Testis (tissue), 3 donors: ENCODE results near the gene CABP2. TPM values are rescaled to one million over a fixed set of nuclear protein-coding genes. Genes with fewer than 3 reads are reported as not detected.

Experiments used
- DNase-seq: peaks from one replicate; pipeline ENCODE4 v3.0.0-alpha.2; 2019
- H3K27ac ChIP-seq, 2 donors: fragments of 200-600 bp; sonication (generic); one replicate each; pipeline ENCODE4 v1.5.1; 2019
- H3K27me3 ChIP-seq: fragments of 200-600 bp; sonication (generic); one replicate; pipeline ENCODE4 v1.5.1; 2019
- H3K36me3 ChIP-seq: fragments of 200-600 bp; sonication (generic); one replicate; pipeline ENCODE4 v1.5.1; 2017; ENCODE audit warnings: low read depth; ENCODE audit errors: missing control alignments
- H3K4me1 ChIP-seq: fragments of 200-600 bp; sonication (generic); one replicate; pipeline ENCODE4 v1.5.1; 2019
- H3K4me3 ChIP-seq, 2 donors: fragments of 200-600 bp; sonication (generic); one replicate each; pipeline ENCODE4 v1.5.1; 2017 to 2019
- H3K9me3 ChIP-seq: fragments of 200-600 bp; sonication (generic); one replicate; pipeline ENCODE4 v1.5.1; 2017
- CTCF ChIP-seq, 3 experiments: fragments of 450-650 bp in 2 of 3; fragments of 200-600 bp in 1 of 3; sonication (generic) in 1 of 3; IDR thresholded peaks; one replicate each; pipeline ENCODE4 v1.5.1; 2016 to 2019; ENCODE audit warnings: antibody characterized with exemption in 3 of 3, mild to moderate bottlenecking in 2 of 3, moderate library complexity in 1 of 3
- POLR2A ChIP-seq: fragments of 450-650 bp; IDR thresholded peaks from one replicate; pipeline ENCODE4 v1.6.1; 2017; ENCODE audit warnings: antibody characterized with exemption, mild to moderate bottlenecking, moderate library complexity
- WGBS, 2 donors: methylation state at CpG; one replicate each; pipeline ENCODE4 v1.1.5; 2018; 5-methylcytosine and 5-hydroxymethylcytosine counted together
- intact Hi-C: fragments of 100-400 bp; cut with DNase I; formaldehyde crosslinking; loops from one replicate; pipeline ENCODE4 v1.15.1; 2023; ENCODE audit warnings: low total_unique reads
- polyA plus RNA-seq: library from polyadenylated mRNA; stranded (reverse); fragments of 350-450 nt; fragmentation: Illumina TruSeq; extraction: RNeasy Lipid Tissue Mini Kit (QIAGEN cat#74804); gene quantifications from one replicate; pipeline ENCODE4 v1.2.3, GENCODE V29; 2014; ENCODE audit warnings: low read depth, low replicate concordance; ENCODE audit not compliant: insufficient read depth
- total RNA-seq, 2 donors: library from RNA; depleted of rRNA; stranded (reverse); fragments of >200 nt; gene quantifications; one replicate each; pipeline ENCODE4 v1.2.3, GENCODE V29; 2016

Gene CABP2
- total and polyA plus RNA-seq, 3 donors from 2014 or later = not detected

- no peaks in the 10 kb centered on the region for H3K9me3 ChIP-seq
- H3K4me3 ChIP-seq = no peak overlapping the region
- TF ChIP-seq POLR2A (no peak), CTCF (IDR thresholded peaks at IDR 0.05) (no peak)
- H3K27ac ChIP-seq = no peak overlapping the region
- intact Hi-C loops = no loop called here
- WGBS, 2 donors = 54 to 64% methylated on average over 10 of the region's 10 CpGs
- DNase-seq = no peak
- peaks cover 5% of the 10 kb centered on the region for H3K4me1 ChIP-seq
- no peaks in the 10 kb centered on the region for H3K36me3 ChIP-seq
- no peaks in the 10 kb centered on the region for H3K27me3 ChIP-seq
These were observed 21.5 kb upstream of the CABP2 start for GRCh38 chr11:67544616-67545242.

- Histone ChIP-seq H3K27ac (no peak overlapping the region), H3K9me3 (no peaks in the 10 kb centered on the region), H3K4me1 (peaks cover 5% of the 10 kb centered on the region), H3K4me3 (no peak overlapping the region), H3K36me3 (no peaks in the 10 kb centered on the region), H3K27me3 (no peaks in the 10 kb centered on the region)
- intact Hi-C loops = no loop called here
- 57 to 64% methylated on average over 2 of the region's 2 CpGs for WGBS, 2 donors
- TF ChIP-seq CTCF (IDR thresholded peaks at IDR 0.05) = no peak
- no peak for TF ChIP-seq POLR2A
- no peak for DNase-seq
These were observed 20.3 kb upstream of the CABP2 start for GRCh38 chr11:67543585-67543984.

- H3K36me3 ChIP-seq = no peaks in the 10 kb centered on the region
These were observed 19.7 kb upstream of the CABP2 start for GRCh38 chr11:67542971-67543370.

GRCh38 chr11:67542169-67542568 is 18.9 kb upstream of the CABP2 start:
- Histone ChIP-seq H3K27ac (no peak overlapping the region), H3K36me3 (no peaks in the 10 kb centered on the region), H3K27me3 (no peaks in the 10 kb centered on the region), H3K4me3 (no peak overlapping the region), H3K9me3 (no peaks in the 10 kb centered on the region), H3K4me1 (peaks cover 5% of the 10 kb centered on the region)
- WGBS, 2 donors = 76 to 88% methylated on average over 3 of the region's 3 CpGs
- DNase-seq = no peak
- intact Hi-C loops = no loop called here
- TF ChIP-seq POLR2A (no peak), CTCF (IDR thresholded peaks at IDR 0.05) (no peak)

More at GRCh38 chr11:67542971-67543370, 19.7 kb upstream of the CABP2 start:
- TF ChIP-seq CTCF (IDR thresholded peaks at IDR 0.05) (no peak), POLR2A (no peak)
- Histone ChIP-seq H3K27ac (no peak overlapping the region), H3K9me3 (no peaks in the 10 kb centered on the region), H3K4me1 (peaks cover 5% of the 10 kb centered on the region), H3K4me3 (no peak overlapping the region), H3K27me3 (no peaks in the 10 kb centered on the region)
- intact Hi-C loops = no loop called here
- DNase-seq = no peak
- 74% methylated on average over 6 to 7 of the region's 7 CpGs for WGBS, 2 donors

GRCh38 chr11:67541198-67541597 is 18.0 kb upstream of the CABP2 start:
- Histone ChIP-seq H3K9me3 (no peaks in the 10 kb centered on the region), H3K4me3 (no peak overlapping the region), H3K27ac (no peak overlapping the region), H3K4me1 (peaks cover 5% of the 10 kb centered on the region), H3K36me3 (no peaks in the 10 kb centered on the region), H3K27me3 (no peaks in the 10 kb centered on the region)
- TF ChIP-seq POLR2A (no peak), CTCF (IDR thresholded peaks at IDR 0.05) (no peak)
- 86 to 96% methylated on average over 1 to 4 of the region's 6 CpGs for WGBS, 2 donors
- DNase-seq = no peak
- intact Hi-C loops = no loop called here
